HCT116 (cell line): Measurements from ENCODE around the gene CRHR2. TPM values are rescaled to one million over a fixed set of nuclear protein-coding genes. Genes with fewer than 3 reads are reported as not detected.

Experiments used
- ATAC-seq: fragments of 200-7000 bp; cut with Tn5 transposase; 2 replicates; pipeline ENCODE4 v1.9.1; 2020; ENCODE audit warnings: mild to moderate bottlenecking, moderate library complexity
- BruUV-seq: library from RNA; stranded (reverse); fragments of 400-500 nt; replicated peaks from 2 replicates; lab custom pipeline; 2021; lab: Mats Ljungman, UMichigan
- CTCF ChIA-PET: fragments of 300-600 bp; sonication (Branson Sonifier 250); formaldehyde crosslinking; loops from one replicate; lab custom pipeline; 2021; ENCODE audit warnings: antibody characterized with exemption; lab: Charles Lee
- POLR2A ChIA-PET: fragments of 300-600, 350-600 bp; sonication (Branson Sonifier 250); formaldehyde crosslinking; loops from one replicate; lab custom pipeline; 2021; ENCODE audit warnings: antibody characterized with exemption; lab: Charles Lee
- RAD21 ChIA-PET, 2 experiments: fragments of 300-600 bp; sonication (Branson Sonifier 250); formaldehyde crosslinking; loops; one replicate each; lab custom pipeline; 2023; ENCODE audit warnings: low total read pairs in 2 of 2; ENCODE audit not compliant: uncharacterized antibody in 2 of 2, unreplicated experiment in 2 of 2, low non-redundant PET in 1 of 2; lab: Charles Lee
- DNase-seq: peaks from one replicate; pipeline ENCODE4 v3.0.0-alpha.2; 2010; ENCODE audit warnings: low read depth, low spot score
- H2AFZ ChIP-seq: fragments of 200-600 bp; shearing (Covaris generic), sonication (generic); 2 replicates; pipeline ENCODE4 v1.6.1; 2017; ENCODE audit warnings: low read depth, mixed run types, mixed read lengths, antibody characterized with exemption, low read length; ENCODE audit not compliant: poor library complexity, severe bottlenecking
- H3K27ac ChIP-seq: 2 replicates; pipeline ENCODE4 v1.5.1; 2012; ENCODE audit warnings: low read depth, low read length
- H3K27me3 ChIP-seq: fragments of 200-600 bp; sonication (generic); 2 replicates; pipeline ENCODE4 v1.6.1; 2016; ENCODE audit warnings: mixed run types, low read length, mixed read lengths; ENCODE audit not compliant: insufficient read depth
- H3K36me3 ChIP-seq, 2 experiments: fragments of 200-500 bp in 1 of 2; fragments of 200-600 bp in 1 of 2; sonication (Bioruptor generic) in 1 of 2; sonication (generic) in 1 of 2; 2 replicates each; pipeline versions ENCODE4 v1.5.1 to v1.6.1; 2014 to 2016; ENCODE audit warnings: low read length in 2 of 2, inconsistent platforms in 1 of 2, mixed read lengths in 1 of 2, mixed run types in 1 of 2; ENCODE audit not compliant: insufficient read depth in 2 of 2, control insufficient read depth in 1 of 2
- H3K4me1 ChIP-seq, 2 experiments: fragments of 200-600 bp in 1 of 2; sonication (generic) in 1 of 2; 2 replicates each; pipeline versions ENCODE4 v1.5.1 to v1.6.1; 2012 to 2017; ENCODE audit warnings: low read length in 2 of 2, inconsistent platforms in 1 of 2, mild to moderate bottlenecking in 1 of 2, mixed read lengths in 1 of 2, mixed run types in 1 of 2, moderate library complexity in 1 of 2; ENCODE audit not compliant: insufficient read depth in 2 of 2, control insufficient read depth in 1 of 2
- H3K4me2 ChIP-seq: fragments of 200-600 bp; sonication (generic); 2 replicates; pipeline ENCODE4 v1.6.1; 2017; ENCODE audit warnings: mixed run types, low read length, mixed read lengths
- H3K4me3 ChIP-seq, 2 experiments: fragments of 200-600 bp in 1 of 2; sonication (generic) in 1 of 2; replicated peaks in 1 of 2; 2 replicates each; pipeline ENCODE4 v1.5.1; 2011 to 2016; ENCODE audit warnings: low read length in 2 of 2, control low read depth in 1 of 2, low read depth in 1 of 2, mild to moderate bottlenecking in 1 of 2, mixed read lengths in 1 of 2, mixed run types in 1 of 2
- H3K79me2 ChIP-seq: fragments of 200-600 bp; sonication (generic); 2 replicates; pipeline ENCODE4 v1.6.1; 2017; ENCODE audit warnings: mild to moderate bottlenecking, mixed run types, low read length, moderate library complexity, mixed read lengths; ENCODE audit not compliant: insufficient read depth
- H3K9ac ChIP-seq: fragments of 200-600 bp; sonication (generic); 2 replicates; pipeline ENCODE4 v1.6.1; 2016; ENCODE audit warnings: low read length, mixed read lengths
- H3K9me2 ChIP-seq: fragments of 200-600 bp; sonication (generic), shearing (Covaris generic); 2 replicates; pipeline ENCODE4 v1.6.1; 2017; ENCODE audit warnings: mixed run types, mild to moderate bottlenecking, moderate library complexity; ENCODE audit not compliant: insufficient read depth
- H3K9me3 ChIP-seq, 2 experiments: fragments of 200-500 bp in 1 of 2; fragments of 200-600 bp in 1 of 2; sonication (Bioruptor generic) in 1 of 2; sonication (generic) in 1 of 2; 2 replicates each; pipeline ENCODE4 v1.6.1; 2014 to 2017; ENCODE audit warnings: low read length in 2 of 2, mixed read lengths in 2 of 2, inconsistent platforms in 1 of 2, low read depth in 1 of 2, mild to moderate bottlenecking in 1 of 2, mixed run types in 1 of 2, moderate library complexity in 1 of 2; ENCODE audit not compliant: control insufficient read depth in 1 of 2, insufficient read depth in 1 of 2
- H4K20me1 ChIP-seq: fragments of 200-600 bp; sonication (generic), shearing (Covaris generic); 2 replicates; pipeline ENCODE4 v1.6.1; 2017; ENCODE audit warnings: mixed run types, mild to moderate bottlenecking, moderate library complexity; ENCODE audit not compliant: insufficient read depth
- CBX3 ChIP-seq: IDR thresholded peaks from 2 replicates; pipeline ENCODE4 v1.6.1; 2012; ENCODE audit warnings: low read depth
- CEBPB ChIP-seq: IDR thresholded peaks from 2 replicates; pipeline ENCODE4 v1.6.1; 2012; ENCODE audit warnings: low read depth
- EGR1 ChIP-seq: IDR thresholded peaks from 2 replicates; pipeline ENCODE4 v1.6.1; 2012; ENCODE audit warnings: low read depth
- ELF1 ChIP-seq: IDR thresholded peaks from 2 replicates; pipeline ENCODE4 v1.6.1; 2012; ENCODE audit warnings: low read depth, borderline replicate concordance
- EZH2phosphoT487 ChIP-seq: fragments of 200-600 bp; IDR thresholded peaks from 2 replicates; pipeline ENCODE4 v1.6.1; 2018; ENCODE audit warnings: antibody characterized with exemption, borderline replicate concordance
- POLR2A ChIP-seq: IDR thresholded peaks from 2 replicates; pipeline ENCODE4 v1.7.0; 2011; ENCODE audit warnings: borderline replicate concordance; ENCODE audit not compliant: insufficient read depth, insufficient read length; ENCODE audit errors: extremely low read depth
- POLR2AphosphoS5 ChIP-seq: IDR thresholded peaks from 2 replicates; pipeline ENCODE4 v1.6.1; 2011; ENCODE audit warnings: mild to moderate bottlenecking, low read depth, low read length, moderate library complexity
- RAD21 ChIP-seq: IDR thresholded peaks from 2 replicates; pipeline ENCODE4 v1.6.1; 2012; ENCODE audit warnings: low read depth, mild to moderate bottlenecking
- SIN3A ChIP-seq: IDR thresholded peaks from 2 replicates; pipeline ENCODE4 v1.6.1; 2012; ENCODE audit warnings: low read depth
- SP1 ChIP-seq: IDR thresholded peaks from 2 replicates; pipeline ENCODE4 v1.6.1; 2012; ENCODE audit warnings: low read depth
- TCF7L2 ChIP-seq: IDR thresholded peaks from 2 replicates; pipeline ENCODE4 v1.7.0; 2011; ENCODE audit warnings: borderline replicate concordance, inconsistent platforms; ENCODE audit not compliant: insufficient read depth, insufficient read length; ENCODE audit errors: extremely low read depth
- YY1 ChIP-seq: IDR thresholded peaks from 2 replicates; pipeline ENCODE4 v1.6.1; 2011; ENCODE audit warnings: low read length, low read depth, moderate library complexity, mild to moderate bottlenecking; ENCODE audit not compliant: insufficient replicate concordance; ENCODE audit errors: extremely low read depth
- ZFX ChIP-seq: fragments of 450-650 bp; IDR thresholded peaks from 2 replicates; pipeline ENCODE4 v1.6.1; 2017
- intact Hi-C: fragments of 100-400 bp; cut with micrococcal nuclease; formaldehyde crosslinking; loops from 2 replicates; pipeline ENCODE4 v1.10.0; 2022
- total RNA-seq: library from RNA; stranded (reverse); gene quantifications from one replicate; pipeline ENCODE4 v1.2.1, GENCODE V29; 2021; ENCODE audit not compliant: unreplicated experiment
- TF ChIP-seq, protein P1 (sequence below), 3 experiments: fragments of 200-600 bp in 1 of 3; sonication (generic) in 1 of 3; IDR thresholded peaks in 2 of 3; conservative IDR thresholded peaks in 1 of 3; 2 replicates each; pipeline ENCODE4 v1.5.1; 2012 to 2017; ENCODE audit warnings: low read depth in 2 of 3, low read length in 2 of 3, antibody characterized with exemption in 1 of 3, borderline replicate concordance in 1 of 3, control low read depth in 1 of 3, mild to moderate bottlenecking in 1 of 3, mixed read lengths in 1 of 3, mixed run types in 1 of 3, moderate library complexity in 1 of 3; ENCODE audit not compliant: insufficient read depth in 1 of 3
- TF ChIP-seq, protein P2 (sequence below): IDR thresholded peaks from 2 replicates; pipeline ENCODE4 v1.6.1; 2012; ENCODE audit warnings: low read depth
- TF ChIP-seq, protein P3 (sequence below): IDR thresholded peaks from 2 replicates; pipeline ENCODE4 v1.6.1; 2012
- TF ChIP-seq, protein P4 (sequence below): IDR thresholded peaks from 2 replicates; pipeline ENCODE4 v1.6.1; 2011; ENCODE audit warnings: mild to moderate bottlenecking, low read length, moderate library complexity; ENCODE audit not compliant: insufficient replicate concordance; ENCODE audit errors: extremely low read depth
- TF ChIP-seq, protein P5 (sequence below): IDR thresholded peaks from 2 replicates; pipeline ENCODE4 v1.6.1; 2012

Gene CRHR2
- total RNA-seq, 1 experiment from 2014 or later, result not detected

DNA sequence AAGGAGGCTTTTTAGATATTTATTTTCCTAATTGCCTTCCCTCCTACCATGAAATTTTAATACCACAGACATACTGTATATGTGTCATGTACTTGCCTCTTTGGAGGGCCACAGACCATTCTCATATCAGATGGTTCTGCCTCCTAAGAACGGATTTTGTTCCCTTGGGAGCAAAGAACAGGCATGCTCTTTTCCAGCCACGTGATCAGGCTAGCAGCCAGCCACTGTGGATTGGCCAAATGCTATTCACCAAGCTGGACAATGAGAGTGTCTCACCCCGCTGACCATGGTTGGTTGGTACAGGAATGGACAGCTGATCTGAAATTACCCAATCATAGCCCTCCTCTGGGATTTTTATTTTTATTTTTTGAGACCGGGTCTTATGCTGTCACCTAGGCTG, 21.5 kb upstream of the CRHR2 start:
- DNase-seq, result no peak
- Histone ChIP-seq H3K27ac (no peak overlapping the region), H3K4me3 (no peak overlapping the region), H3K36me3 (no peaks in the 10 kb centered on the region), H2AFZ (no peak overlapping the region), H4K20me1 (no peaks in the 10 kb centered on the region), H3K9ac (no peak overlapping the region), H3K27me3 (peaks cover 20% of the 10 kb centered on the region; the same call in 1 of the 2 replicates), H3K79me2 (no peaks in the 10 kb centered on the region), H3K9me3 (no peaks in the 10 kb centered on the region), H3K9me2 (no peaks in the 10 kb centered on the region), H3K4me1 (no peaks in the 10 kb centered on the region)
- intact Hi-C loops, result no loop called here
- ChIA-PET CTCF (no interaction called here), POLR2A (no interaction called here), RAD21 (no interaction called here)
- TF ChIP-seq, protein P1, sequence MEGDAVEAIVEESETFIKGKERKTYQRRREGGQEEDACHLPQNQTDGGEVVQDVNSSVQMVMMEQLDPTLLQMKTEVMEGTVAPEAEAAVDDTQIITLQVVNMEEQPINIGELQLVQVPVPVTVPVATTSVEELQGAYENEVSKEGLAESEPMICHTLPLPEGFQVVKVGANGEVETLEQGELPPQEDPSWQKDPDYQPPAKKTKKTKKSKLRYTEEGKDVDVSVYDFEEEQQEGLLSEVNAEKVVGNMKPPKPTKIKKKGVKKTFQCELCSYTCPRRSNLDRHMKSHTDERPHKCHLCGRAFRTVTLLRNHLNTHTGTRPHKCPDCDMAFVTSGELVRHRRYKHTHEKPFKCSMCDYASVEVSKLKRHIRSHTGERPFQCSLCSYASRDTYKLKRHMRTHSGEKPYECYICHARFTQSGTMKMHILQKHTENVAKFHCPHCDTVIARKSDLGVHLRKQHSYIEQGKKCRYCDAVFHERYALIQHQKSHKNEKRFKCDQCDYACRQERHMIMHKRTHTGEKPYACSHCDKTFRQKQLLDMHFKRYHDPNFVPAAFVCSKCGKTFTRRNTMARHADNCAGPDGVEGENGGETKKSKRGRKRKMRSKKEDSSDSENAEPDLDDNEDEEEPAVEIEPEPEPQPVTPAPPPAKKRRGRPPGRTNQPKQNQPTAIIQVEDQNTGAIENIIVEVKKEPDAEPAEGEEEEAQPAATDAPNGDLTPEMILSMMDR (IDR thresholded peaks at IDR 0.05 in 2 of 3, conservative IDR thresholded peaks at IDR 0.05 in 1 of 3; ENCODE audit: borderline replicate concordance in 1 of 3, insufficient read depth in 1 of 3, low read depth in 2 of 3, low read length in 2 of 3), result no peak
- TF ChIP-seq EZH2phosphoT487 (no peak), POLR2A (no peak), YY1 (no peak), CBX3 (no peak), TCF7L2 (no peak), EGR1 (no peak), ZFX (no peak), SIN3A (no peak), ELF1 (no peak), POLR2AphosphoS5 (no peak), RAD21 (no peak), SP1 (no peak), CEBPB (no peak)
- TF ChIP-seq, protein P2, sequence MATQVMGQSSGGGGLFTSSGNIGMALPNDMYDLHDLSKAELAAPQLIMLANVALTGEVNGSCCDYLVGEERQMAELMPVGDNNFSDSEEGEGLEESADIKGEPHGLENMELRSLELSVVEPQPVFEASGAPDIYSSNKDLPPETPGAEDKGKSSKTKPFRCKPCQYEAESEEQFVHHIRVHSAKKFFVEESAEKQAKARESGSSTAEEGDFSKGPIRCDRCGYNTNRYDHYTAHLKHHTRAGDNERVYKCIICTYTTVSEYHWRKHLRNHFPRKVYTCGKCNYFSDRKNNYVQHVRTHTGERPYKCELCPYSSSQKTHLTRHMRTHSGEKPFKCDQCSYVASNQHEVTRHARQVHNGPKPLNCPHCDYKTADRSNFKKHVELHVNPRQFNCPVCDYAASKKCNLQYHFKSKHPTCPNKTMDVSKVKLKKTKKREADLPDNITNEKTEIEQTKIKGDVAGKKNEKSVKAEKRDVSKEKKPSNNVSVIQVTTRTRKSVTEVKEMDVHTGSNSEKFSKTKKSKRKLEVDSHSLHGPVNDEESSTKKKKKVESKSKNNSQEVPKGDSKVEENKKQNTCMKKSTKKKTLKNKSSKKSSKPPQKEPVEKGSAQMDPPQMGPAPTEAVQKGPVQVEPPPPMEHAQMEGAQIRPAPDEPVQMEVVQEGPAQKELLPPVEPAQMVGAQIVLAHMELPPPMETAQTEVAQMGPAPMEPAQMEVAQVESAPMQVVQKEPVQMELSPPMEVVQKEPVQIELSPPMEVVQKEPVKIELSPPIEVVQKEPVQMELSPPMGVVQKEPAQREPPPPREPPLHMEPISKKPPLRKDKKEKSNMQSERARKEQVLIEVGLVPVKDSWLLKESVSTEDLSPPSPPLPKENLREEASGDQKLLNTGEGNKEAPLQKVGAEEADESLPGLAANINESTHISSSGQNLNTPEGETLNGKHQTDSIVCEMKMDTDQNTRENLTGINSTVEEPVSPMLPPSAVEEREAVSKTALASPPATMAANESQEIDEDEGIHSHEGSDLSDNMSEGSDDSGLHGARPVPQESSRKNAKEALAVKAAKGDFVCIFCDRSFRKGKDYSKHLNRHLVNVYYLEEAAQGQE, result no peak
- TF ChIP-seq, protein P3, sequence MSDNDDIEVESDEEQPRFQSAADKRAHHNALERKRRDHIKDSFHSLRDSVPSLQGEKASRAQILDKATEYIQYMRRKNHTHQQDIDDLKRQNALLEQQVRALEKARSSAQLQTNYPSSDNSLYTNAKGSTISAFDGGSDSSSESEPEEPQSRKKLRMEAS, result no peak
- TF ChIP-seq, protein P4, sequence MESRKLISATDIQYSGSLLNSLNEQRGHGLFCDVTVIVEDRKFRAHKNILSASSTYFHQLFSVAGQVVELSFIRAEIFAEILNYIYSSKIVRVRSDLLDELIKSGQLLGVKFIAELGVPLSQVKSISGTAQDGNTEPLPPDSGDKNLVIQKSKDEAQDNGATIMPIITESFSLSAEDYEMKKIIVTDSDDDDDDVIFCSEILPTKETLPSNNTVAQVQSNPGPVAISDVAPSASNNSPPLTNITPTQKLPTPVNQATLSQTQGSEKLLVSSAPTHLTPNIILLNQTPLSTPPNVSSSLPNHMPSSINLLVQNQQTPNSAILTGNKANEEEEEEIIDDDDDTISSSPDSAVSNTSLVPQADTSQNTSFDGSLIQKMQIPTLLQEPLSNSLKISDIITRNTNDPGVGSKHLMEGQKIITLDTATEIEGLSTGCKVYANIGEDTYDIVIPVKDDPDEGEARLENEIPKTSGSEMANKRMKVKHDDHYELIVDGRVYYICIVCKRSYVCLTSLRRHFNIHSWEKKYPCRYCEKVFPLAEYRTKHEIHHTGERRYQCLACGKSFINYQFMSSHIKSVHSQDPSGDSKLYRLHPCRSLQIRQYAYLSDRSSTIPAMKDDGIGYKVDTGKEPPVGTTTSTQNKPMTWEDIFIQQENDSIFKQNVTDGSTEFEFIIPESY, result no peak
- TF ChIP-seq, protein P5, sequence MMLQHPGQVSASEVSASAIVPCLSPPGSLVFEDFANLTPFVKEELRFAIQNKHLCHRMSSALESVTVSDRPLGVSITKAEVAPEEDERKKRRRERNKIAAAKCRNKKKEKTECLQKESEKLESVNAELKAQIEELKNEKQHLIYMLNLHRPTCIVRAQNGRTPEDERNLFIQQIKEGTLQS, result no peak
- TF ChIP-seq, all 23 proteins: peak for 0
- BruUV-seq, result no TSS peak
- no peak overlapping the region for H3K4me2 ChIP-seq
- ATAC-seq, result no peak
